ENCODE results near the gene DCAF7.

GRCh38 chr17:63535640-63536039 lies 14.6 kb upstream of the DCAF7 start:
- no peak for TF ChIP-seq CTCF (IDR thresholded peaks at IDR 0.05)
- TF ChIP-seq POLR2A (IDR thresholded peaks at IDR 0.05): no peak
